Astrocyte (in vitro differentiated cells and primary cell): ENCODE results near the gene CLASRP. TPM values are rescaled to one million over a fixed set of nuclear protein-coding genes. Genes with fewer than 3 reads are reported as not detected.

Experiments used
- DNase-seq: peaks from one replicate; pipeline ENCODE4 v3.0.0-alpha.2; 2010; ENCODE audit warnings: low read depth
- FAIRE-seq: peaks from 2 replicates; lab custom pipeline; 2011; peaks lifted over from hg19 to GRCh38; lab: Jason Lieb, UNC
- H2AFZ ChIP-seq: 2 replicates; pipeline ENCODE4 v1.6.0; 2012; ENCODE audit warnings: low read depth, low read length, inconsistent platforms
- H3K27ac ChIP-seq: 2 replicates; pipeline ENCODE4 v1.5.1; 2011; ENCODE audit warnings: low read depth, low read length, inconsistent platforms
- H3K27me3 ChIP-seq: 2 replicates; pipeline ENCODE4 v1.6.0; 2011; ENCODE audit warnings: low read length, inconsistent platforms; ENCODE audit not compliant: insufficient read depth
- H3K36me3 ChIP-seq: 2 replicates; pipeline ENCODE4 v1.5.1; 2011; ENCODE audit warnings: low read length, inconsistent platforms; ENCODE audit not compliant: insufficient read depth
- H3K4me1 ChIP-seq: 2 replicates; pipeline ENCODE4 v1.5.1; 2011; ENCODE audit warnings: low read length, inconsistent platforms; ENCODE audit not compliant: insufficient read depth
- H3K4me2 ChIP-seq: 2 replicates; pipeline ENCODE4 v1.6.0; 2012; ENCODE audit warnings: low read length, inconsistent platforms
- H3K4me3 ChIP-seq: 2 replicates; pipeline ENCODE4 v1.5.1; 2011; ENCODE audit warnings: low read depth, mild to moderate bottlenecking, low read length, inconsistent platforms; ENCODE audit not compliant: insufficient read depth
- H3K79me2 ChIP-seq: 2 replicates; pipeline ENCODE4 v1.6.0; 2012; ENCODE audit warnings: mild to moderate bottlenecking, low read length, inconsistent platforms; ENCODE audit not compliant: insufficient read depth
- H3K9ac ChIP-seq: 2 replicates; pipeline ENCODE4 v1.6.0; 2012; ENCODE audit warnings: mild to moderate bottlenecking, low read length, inconsistent platforms
- H3K9me3 ChIP-seq: 2 replicates; pipeline ENCODE4 v1.5.1; 2012; ENCODE audit warnings: low read depth, mild to moderate bottlenecking, low read length, inconsistent platforms; ENCODE audit not compliant: insufficient read depth
- H4K20me1 ChIP-seq: 2 replicates; pipeline ENCODE4 v1.6.0; 2012; ENCODE audit warnings: low read length, inconsistent platforms; ENCODE audit not compliant: insufficient read depth
- H3K27ac Mint-ChIP-seq: one replicate; pipeline ENCODE4 v1.8.0; 2021; ENCODE audit warnings: mild to moderate bottlenecking, mixed read lengths; ENCODE audit not compliant: unreplicated experiment
- H3K27me3 Mint-ChIP-seq: one replicate; pipeline ENCODE4 v1.8.0; 2021; ENCODE audit warnings: low read depth, mixed read lengths; ENCODE audit not compliant: unreplicated experiment
- H3K36me3 Mint-ChIP-seq: one replicate; pipeline ENCODE4 v1.8.0; 2021; ENCODE audit warnings: low read depth, mixed read lengths; ENCODE audit not compliant: unreplicated experiment
- H3K4me1 Mint-ChIP-seq: one replicate; pipeline ENCODE4 v1.8.0; 2021; ENCODE audit warnings: low read depth, mixed read lengths; ENCODE audit not compliant: unreplicated experiment
- H3K4me3 Mint-ChIP-seq: one replicate; pipeline ENCODE4 v1.8.0; 2021; ENCODE audit warnings: mild to moderate bottlenecking, moderate library complexity, mixed read lengths; ENCODE audit not compliant: unreplicated experiment
- H3K9me3 Mint-ChIP-seq: one replicate; pipeline ENCODE4 v1.8.0; 2021; ENCODE audit warnings: mild to moderate bottlenecking, mixed read lengths; ENCODE audit not compliant: unreplicated experiment
- CTCF ChIP-seq: IDR thresholded peaks from 2 replicates; pipeline ENCODE4 v1.5.1; 2011; ENCODE audit warnings: low read depth, mild to moderate bottlenecking, inconsistent platforms, low read length, moderate library complexity; ENCODE audit not compliant: insufficient read depth
- EZH2 ChIP-seq: IDR thresholded peaks from 2 replicates; pipeline ENCODE4 v1.6.1; 2012; ENCODE audit warnings: mild to moderate bottlenecking, low read length, inconsistent platforms; ENCODE audit not compliant: insufficient read depth
- total RNA-seq: library from RNA; stranded (reverse); gene quantifications from 2 replicates; pipeline ENCODE4 v1.2.1, GENCODE V29; 2021

Gene CLASRP
- total RNA-seq, 1 donor from 2014 or later: 45.5 TPM

- DNase-seq (no peak), FAIRE-seq (no peak)
- TF ChIP-seq CTCF (no peak), EZH2 (no peak)
- H3K4me1 Mint-ChIP-seq: no peaks in the 10 kb centered on the region
- H4K20me1 ChIP-seq: no peaks in the 10 kb centered on the region
- H3K27ac ChIP-seq: no peak overlapping the region
- H3K9ac ChIP-seq: no peak overlapping the region
- no peaks in the 10 kb centered on the region for H3K27me3 ChIP-seq
- H3K4me3 ChIP-seq: no peak overlapping the region
- no peaks in the 10 kb centered on the region for H3K9me3 ChIP-seq
- peaks cover 24% of the 10 kb centered on the region for H3K36me3 Mint-ChIP-seq
- no peaks in the 10 kb centered on the region for H3K27me3 Mint-ChIP-seq
- H3K4me1 ChIP-seq: no peaks in the 10 kb centered on the region
- H3K27ac Mint-ChIP-seq: no peak overlapping the region
- H3K4me2 ChIP-seq: no peak overlapping the region
- peaks cover 2% of the 10 kb centered on the region for H3K9me3 Mint-ChIP-seq
- H2AFZ ChIP-seq: no peak overlapping the region
- H3K36me3 ChIP-seq: no peaks in the 10 kb centered on the region
- no peak overlapping the region for H3K4me3 Mint-ChIP-seq
- no peaks in the 10 kb centered on the region for H3K79me2 ChIP-seq
These were observed 6.4 kb upstream of the CLASRP start for GRCh38 chr19:45032421-45032820.

GRCh38 chr19:45035755-45036154 is 3.1 kb upstream of the CLASRP start:
- no peak for FAIRE-seq
- TF ChIP-seq EZH2 (no peak), CTCF (no peak)
- peaks cover 11% of the 10 kb centered on the region for H3K4me1 ChIP-seq
- no peak overlapping the region for H3K4me3 ChIP-seq
- peaks cover 20% of the 10 kb centered on the region for H3K79me2 ChIP-seq
- peaks cover 15% of the 10 kb centered on the region for H4K20me1 ChIP-seq
- Mint-ChIP-seq H3K36me3 (peaks cover 18% of the 10 kb centered on the region), H3K27me3 (no peaks in the 10 kb centered on the region), H3K27ac (no peak overlapping the region), H3K4me1 (peaks cover 4% of the 10 kb centered on the region), H3K9me3 (peaks cover 2% of the 10 kb centered on the region), H3K4me3 (no peak overlapping the region)
- H2AFZ ChIP-seq: no peak overlapping the region
- no peak overlapping the region for H3K27ac ChIP-seq
- DNase-seq: no peak
- no peaks in the 10 kb centered on the region for H3K27me3 ChIP-seq
- no peaks in the 10 kb centered on the region for H3K9me3 ChIP-seq
- H3K9ac ChIP-seq: no peak overlapping the region
- peaks cover 5% of the 10 kb centered on the region for H3K36me3 ChIP-seq
- no peak overlapping the region for H3K4me2 ChIP-seq

- peaks cover 30% of the 10 kb centered on the region for H4K20me1 ChIP-seq
- H3K4me3 ChIP-seq: no peak overlapping the region
- H3K9me3 ChIP-seq: no peaks in the 10 kb centered on the region
- Mint-ChIP-seq H3K4me3 (no peak overlapping the region), H3K4me1 (peaks cover 14% of the 10 kb centered on the region), H3K36me3 (peaks cover 19% of the 10 kb centered on the region), H3K27ac (peak overlapping the region; percentile 34), H3K27me3 (no peaks in the 10 kb centered on the region), H3K9me3 (no peaks in the 10 kb centered on the region)
- H3K4me1 ChIP-seq: peaks cover 11% of the 10 kb centered on the region
- H2AFZ ChIP-seq: no peak overlapping the region
- no peak overlapping the region for H3K4me2 ChIP-seq
- no peak overlapping the region for H3K27ac ChIP-seq
- H3K27me3 ChIP-seq: no peaks in the 10 kb centered on the region
- TF ChIP-seq CTCF (no peak), EZH2 (no peak)
- H3K9ac ChIP-seq: no peak overlapping the region
- DNase-seq (no peak), FAIRE-seq (no peak)
- peaks cover 37% of the 10 kb centered on the region for H3K79me2 ChIP-seq
- peaks cover 17% of the 10 kb centered on the region for H3K36me3 ChIP-seq
These were observed 1.3 kb upstream of the CLASRP start for GRCh38 chr19:45037393-45038169.
